Thyroid gland (tissue), 4 donors: ENCODE data around the gene GAL3ST2. TPM values are rescaled to one million over a fixed set of nuclear protein-coding genes. Genes with fewer than 3 reads are reported as not detected.

Experiments
- DNase-seq, 2 donors: peaks; one replicate each; pipeline ENCODE4 v3.0.0-alpha.2; 2019
- H3K27ac ChIP-seq, 3 donors: fragments of 200-600 bp; sonication (generic); 1 replicate in 2 of 3; 2 replicates in 1 of 3; pipeline ENCODE4 v1.5.1; 2016 to 2019; ENCODE audit warnings: mild to moderate bottlenecking in 1 of 3, moderate library complexity in 1 of 3
- H3K27me3 ChIP-seq: fragments of 200-600 bp; sonication (generic); one replicate; pipeline ENCODE4 v1.5.1; 2019
- H3K36me3 ChIP-seq, 2 donors: fragments of 200-600 bp; sonication (generic); one replicate each; pipeline ENCODE4 v1.5.1; 2016 to 2019
- H3K4me1 ChIP-seq, 2 donors: fragments of 200-600 bp; sonication (generic); one replicate each; pipeline ENCODE4 v1.5.1; 2017 to 2019
- H3K4me3 ChIP-seq, 3 donors: fragments of 200-600 bp; sonication (generic); replicated peaks in 1 of 3; 1 replicate in 2 of 3; 2 replicates in 1 of 3; pipeline ENCODE4 v1.5.1; 2016; ENCODE audit warnings: mild to moderate bottlenecking in 1 of 3
- H3K9me3 ChIP-seq: fragments of 200-600 bp; sonication (generic); one replicate; pipeline ENCODE4 v1.5.1; 2017
- POLR2A ChIP-seq, 2 donors: fragments of 450-650 bp; IDR thresholded peaks; one replicate each; pipeline ENCODE4 v1.6.1; 2017; ENCODE audit warnings: antibody characterized with exemption in 2 of 2, mild to moderate bottlenecking in 2 of 2, moderate library complexity in 1 of 2
- WGBS, 2 donors: methylation state at CpG; one replicate each; pipeline ENCODE4 v1.1.5; 2017; 5-methylcytosine and 5-hydroxymethylcytosine counted together
- intact Hi-C: fragments of 100-400 bp; cut with DNase I; formaldehyde crosslinking; loops from one replicate; pipeline ENCODE4 v1.15.1; 2023
- total RNA-seq, 4 donors: library from RNA; depleted of rRNA; stranded (reverse); fragments of >200 nt; gene quantifications; one replicate each; pipeline ENCODE4 v1.2.3, GENCODE V29; 2016
- TF ChIP-seq, protein P1 (sequence below), 6 experiments: fragments of 200-600 bp in 3 of 6; fragments of 450-650 bp in 3 of 6; sonication (generic) in 3 of 6; IDR thresholded peaks; one replicate each; pipeline ENCODE4 v1.5.1; 2016 to 2019; ENCODE audit warnings: antibody characterized with exemption in 6 of 6, mild to moderate bottlenecking in 2 of 6, inconsistent platforms in 1 of 6, moderate library complexity in 1 of 6

Gene GAL3ST2
- total RNA-seq, 4 donors from 2014 or later, result not detected

- Histone ChIP-seq H3K27ac (no peak overlapping the region), H3K4me3 (no peak overlapping the region), H3K36me3 (peaks cover 8 to 27% of the 10 kb centered on the region in 2 donors), H3K9me3 (no peaks in the 10 kb centered on the region), H3K4me1 (peaks cover 0 to 5% of the 10 kb centered on the region in 2 donors), H3K27me3 (no peaks in the 10 kb centered on the region)
- intact Hi-C loops, result no loop called here
- 91 to 96% methylated on average over 6 to 18 of the region's 18 CpGs for WGBS, 2 donors
- TF ChIP-seq, protein P1, sequence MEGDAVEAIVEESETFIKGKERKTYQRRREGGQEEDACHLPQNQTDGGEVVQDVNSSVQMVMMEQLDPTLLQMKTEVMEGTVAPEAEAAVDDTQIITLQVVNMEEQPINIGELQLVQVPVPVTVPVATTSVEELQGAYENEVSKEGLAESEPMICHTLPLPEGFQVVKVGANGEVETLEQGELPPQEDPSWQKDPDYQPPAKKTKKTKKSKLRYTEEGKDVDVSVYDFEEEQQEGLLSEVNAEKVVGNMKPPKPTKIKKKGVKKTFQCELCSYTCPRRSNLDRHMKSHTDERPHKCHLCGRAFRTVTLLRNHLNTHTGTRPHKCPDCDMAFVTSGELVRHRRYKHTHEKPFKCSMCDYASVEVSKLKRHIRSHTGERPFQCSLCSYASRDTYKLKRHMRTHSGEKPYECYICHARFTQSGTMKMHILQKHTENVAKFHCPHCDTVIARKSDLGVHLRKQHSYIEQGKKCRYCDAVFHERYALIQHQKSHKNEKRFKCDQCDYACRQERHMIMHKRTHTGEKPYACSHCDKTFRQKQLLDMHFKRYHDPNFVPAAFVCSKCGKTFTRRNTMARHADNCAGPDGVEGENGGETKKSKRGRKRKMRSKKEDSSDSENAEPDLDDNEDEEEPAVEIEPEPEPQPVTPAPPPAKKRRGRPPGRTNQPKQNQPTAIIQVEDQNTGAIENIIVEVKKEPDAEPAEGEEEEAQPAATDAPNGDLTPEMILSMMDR (IDR thresholded peaks at IDR 0.05), result no peak
- TF ChIP-seq POLR2A (IDR thresholded peaks at IDR 0.05), result no peak
- DNase-seq, result no peak
Measured at GRCh38 chr2:241751776-241752175, 24.8 kb upstream of the GAL3ST2 start.

- intact Hi-C loops, result no loop called here
- DNase-seq, result no peak
Measured at GRCh38 chr2:241752253-241752652, 24.4 kb upstream of the GAL3ST2 start.

GRCh38 chr2:241752689-241753276, 23.8 kb upstream of the GAL3ST2 start:
- intact Hi-C loops, result no loop called here
- 90 to 91% methylated on average over 13 to 17 of the region's 21 CpGs for WGBS, 2 donors
- no peak for DNase-seq
- H3K9me3 ChIP-seq, result no peaks in the 10 kb centered on the region
- H3K27ac ChIP-seq, result no peak overlapping the region
- TF ChIP-seq, protein P1 (IDR thresholded peaks at IDR 0.05), result no peak
- TF ChIP-seq POLR2A (IDR thresholded peaks at IDR 0.05), result no peak
- H3K36me3 ChIP-seq, result peaks cover 8 to 27% of the 10 kb centered on the region in 2 donors
- H3K27me3 ChIP-seq, result no peaks in the 10 kb centered on the region
- no peak overlapping the region for H3K4me3 ChIP-seq
- peaks cover 0 to 5% of the 10 kb centered on the region in 2 donors for H3K4me1 ChIP-seq

More at GRCh38 chr2:241752253-241752652, 24.4 kb upstream of the GAL3ST2 start:
- 94 to 99% methylated on average over 11 to 12 of the region's 14 CpGs for WGBS, 2 donors
- TF ChIP-seq POLR2A (IDR thresholded peaks at IDR 0.05), result no peak
- TF ChIP-seq, protein P1 (IDR thresholded peaks at IDR 0.05), result no peak
- no peak overlapping the region for H3K4me3 ChIP-seq
- H3K27me3 ChIP-seq, result no peaks in the 10 kb centered on the region
- H3K9me3 ChIP-seq, result no peaks in the 10 kb centered on the region
- H3K27ac ChIP-seq, result no peak overlapping the region
- H3K4me1 ChIP-seq, result peaks cover 0 to 5% of the 10 kb centered on the region in 2 donors
- peaks cover 8 to 27% of the 10 kb centered on the region in 2 donors for H3K36me3 ChIP-seq

GRCh38 chr2:241753493-241753892, 23.1 kb upstream of the GAL3ST2 start:
- Histone ChIP-seq H3K27ac (no peak overlapping the region), H3K9me3 (no peaks in the 10 kb centered on the region), H3K4me1 (peaks cover 0 to 5% of the 10 kb centered on the region in 2 donors), H3K4me3 (no peak overlapping the region), H3K27me3 (no peaks in the 10 kb centered on the region), H3K36me3 (peaks cover 8 to 27% of the 10 kb centered on the region in 2 donors)
- no peak for DNase-seq
- TF ChIP-seq, protein P1 (IDR thresholded peaks at IDR 0.05), result no peak
- no peak for TF ChIP-seq POLR2A (IDR thresholded peaks at IDR 0.05)
- 97 to 99% methylated on average over 15 to 16 of the region's 17 CpGs for WGBS, 2 donors
- intact Hi-C loops, result no loop called here

GRCh38 chr2:241754042-241754441, 22.6 kb upstream of the GAL3ST2 start:
- Histone ChIP-seq H3K27ac (no peak overlapping the region), H3K36me3 (peaks cover 7 to 27% of the 10 kb centered on the region in 2 donors), H3K27me3 (no peaks in the 10 kb centered on the region), H3K9me3 (no peaks in the 10 kb centered on the region), H3K4me1 (peaks cover 0 to 5% of the 10 kb centered on the region in 2 donors), H3K4me3 (no peak overlapping the region)
- WGBS, 2 donors, result 95 to 97% methylated on average over 20 of the region's 20 CpGs
- DNase-seq, result no peak
- TF ChIP-seq POLR2A (IDR thresholded peaks at IDR 0.05), result no peak
- TF ChIP-seq, protein P1 (IDR thresholded peaks at IDR 0.05), result no peak
- intact Hi-C loops, result no loop called here
